K562 (cell line): ENCODE results near the gene TRABD2B. TPM values are rescaled to one million over a fixed set of nuclear protein-coding genes. Genes with fewer than 3 reads are reported as not detected.

Source experiments
- ATAC-seq: fragments of 200-7000 bp; cut with Tn5 transposase; 3 replicates; pipeline ENCODE4 v1.9.1; 2020; ENCODE audit warnings: moderate library complexity
- BruUV-seq: library from RNA; stranded (reverse); fragments of 400-500 nt; replicated peaks from 2 replicates; lab custom pipeline; 2021; lab: Mats Ljungman, UMichigan
- CTCF ChIA-PET: fragments of 300-600 bp; formaldehyde crosslinking; extraction: SDS; loops from one replicate; lab custom pipeline; 2021; ENCODE audit warnings: low intra/inter-chr PET ratio; lab: Yijun Ruan, JAX
- POLR2A ChIA-PET: fragments of 300-600, 350-650 bp; sonication (Branson Sonifier 250); formaldehyde crosslinking; extraction: SDS; loops from one replicate; lab custom pipeline; 2021; ENCODE audit warnings: antibody characterized with exemption, inconsistent platforms; lab: Yijun Ruan, JAX
- DNase-seq, 4 experiments: peaks; one replicate each; pipeline versions ENCODE4 v3.0.0 to v3.0.0-alpha.2; 2011 to 2018; ENCODE audit warnings: low spot score in 3 of 4, mixed read lengths in 3 of 4; ENCODE audit errors: extremely low read depth in 1 of 4
- FAIRE-seq: peaks from 2 replicates; lab custom pipeline; 2011; peaks lifted over from hg19 to GRCh38; lab: Jason Lieb, UNC
- H2AFZ ChIP-seq: 2 replicates; pipeline ENCODE4 v1.6.0; 2011; ENCODE audit warnings: low read depth, low read length, control low read depth, inconsistent platforms
- H3K27ac ChIP-seq: fragments of 200-600 bp; 3 replicates; pipeline ENCODE4 v1.8.0; 2011; ENCODE audit warnings: low read depth, mild to moderate bottlenecking, control low read depth, inconsistent platforms, low read length, moderate library complexity, mixed read lengths; ENCODE audit errors: extremely low read depth
- H3K27me3 ChIP-seq, 2 experiments: fragments of 300-600 bp in 1 of 2; 2 replicates in 1 of 2; 3 replicates in 1 of 2; pipeline versions ENCODE4 v1.6.0 to v1.8.0; 2011; ENCODE audit warnings: inconsistent platforms in 2 of 2, low read length in 2 of 2, mild to moderate bottlenecking in 1 of 2, mixed read lengths in 1 of 2, moderate library complexity in 1 of 2; ENCODE audit not compliant: control insufficient read depth in 2 of 2, insufficient read depth in 2 of 2
- H3K36me3 ChIP-seq: fragments of 300-600 bp; 3 replicates; pipeline ENCODE4 v1.8.0; 2011; ENCODE audit warnings: mild to moderate bottlenecking, low read length, inconsistent platforms; ENCODE audit not compliant: control insufficient read depth, insufficient read depth
- H3K4me1 ChIP-seq, 2 experiments: fragments of 200-600 bp in 1 of 2; replicated peaks in 1 of 2; 2 replicates in 1 of 2; 3 replicates in 1 of 2; pipeline versions ENCODE4 v1.5.1 to v1.8.0; 2011; ENCODE audit warnings: inconsistent platforms in 2 of 2, low read length in 2 of 2, mild to moderate bottlenecking in 1 of 2, mixed read lengths in 1 of 2, moderate library complexity in 1 of 2; ENCODE audit not compliant: control insufficient read depth in 2 of 2, insufficient read depth in 2 of 2
- H3K4me2 ChIP-seq: 2 replicates; pipeline ENCODE4 v1.6.1; 2011; ENCODE audit warnings: low read length, control low read depth, inconsistent platforms, mixed read lengths; ENCODE audit not compliant: insufficient read depth
- H3K4me3 ChIP-seq: fragments of 200-600 bp; sonication (generic), shearing (Covaris generic); 2 replicates; pipeline ENCODE4 v1.5.1; 2016; ENCODE audit warnings: control low read depth, inconsistent platforms
- H3K79me2 ChIP-seq: fragments of 200-600 bp; 3 replicates; pipeline ENCODE4 v1.8.0; 2011; ENCODE audit warnings: low read length, inconsistent platforms; ENCODE audit not compliant: control insufficient read depth, insufficient read depth
- H3K9ac ChIP-seq, 2 experiments: 2 replicates each; pipeline versions ENCODE4 v1.6.0 to v1.6.1; 2011; ENCODE audit warnings: low read depth in 2 of 2, low read length in 2 of 2, control low read depth in 1 of 2, inconsistent platforms in 1 of 2, mild to moderate bottlenecking in 1 of 2, mixed read lengths in 1 of 2; ENCODE audit not compliant: insufficient read depth in 1 of 2
- H3K9me1 ChIP-seq: one replicate; pipeline ENCODE4 v1.6.0; 2011; ENCODE audit warnings: inconsistent platforms, mild to moderate bottlenecking, low read length, moderate library complexity; ENCODE audit not compliant: control insufficient read depth, insufficient read depth
- H3K9me3 ChIP-seq: replicated peaks from 2 replicates; pipeline ENCODE4 v1.5.1; 2011; ENCODE audit warnings: low read depth, low read length, inconsistent platforms; ENCODE audit not compliant: control insufficient read depth, insufficient read depth
- H4K20me1 ChIP-seq: replicated peaks from 2 replicates; pipeline ENCODE4 v1.6.1; 2011; ENCODE audit warnings: low read length, inconsistent platforms, mixed read lengths; ENCODE audit not compliant: control insufficient read depth, insufficient read depth
- DPF2 ChIP-seq: fragments of 450-650 bp; IDR thresholded peaks from 2 replicates; pipeline ENCODE4 v1.6.1; 2016
- FOXK2 ChIP-seq, 2 experiments: fragments of 450-650 bp; IDR thresholded peaks in 1 of 2; conservative IDR thresholded peaks in 1 of 2; 2 replicates each; pipeline ENCODE4 v1.6.1; 2016; ENCODE audit warnings: low read depth in 2 of 2, mild to moderate bottlenecking in 1 of 2
- ZFP30 ChIP-seq: fragments of 250-450 bp; sonication (Bioruptor Pico); IDR thresholded peaks from 2 replicates; pipeline ENCODE4 v1.8.0; 2022; ENCODE audit warnings: moderate library complexity, mild to moderate bottlenecking, inconsistent platforms, borderline replicate concordance
- WGBS: fragments of 100-300 bp; shearing (Covaris generic); methylation state at CpG from one replicate; pipeline ENCODE4 v1.1.6; 2016; ENCODE audit warnings: low coverage, mixed read lengths; ENCODE audit not compliant: insufficient coverage; ENCODE audit errors: missing lambda C conversion rate; 5-methylcytosine and 5-hydroxymethylcytosine counted together
- in situ Hi-C: fragments of 300-500 bp; cut with MboI; formaldehyde crosslinking; loops from 4 replicates; pipeline ENCODE4 v1.15.0; 2018; ENCODE audit warnings: inconsistent platforms, mixed read lengths
- intact Hi-C: fragments of 100-400 bp; cut with micrococcal nuclease; formaldehyde crosslinking; loops from 2 replicates; pipeline ENCODE4 v1.14.2; 2022
- polyA plus RNA-seq, 8 experiments: library from polyadenylated mRNA; depleted of rRNA in 4 of 8; stranded (reverse) in 5 of 8; unstranded in 3 of 8; fragments of >200 nt; fragmentation: Nextera tagmentation in 2 of 8; fragmentation: Illumina TruSeq in 1 of 8; extraction: Ambion mirVana in 2 of 8; extraction: Trizol in 1 of 8; gene quantifications; 2 replicates each; pipeline versions ENCODE4 v1.2.1 to v1.2.3, GENCODE V29; 2011 to 2014; ENCODE audit warnings: inconsistent platforms in 1 of 8, missing spikeins in 1 of 8
- total RNA-seq, 7 experiments: library from RNA; depleted of rRNA in 6 of 7; stranded (reverse); fragments of >200 nt in 6 of 7; fragmentation: Illumina TruSeq in 2 of 7; extraction: Trizol in 2 of 7; gene quantifications; 2 replicates each; pipeline versions ENCODE4 v1.2.1 to v1.2.3, GENCODE V29; 2011 to 2021; ENCODE audit warnings: low replicate concordance in 1 of 7

TRABD2B gene
- total and polyA plus RNA-seq, 9 of the 15 experiments (the other 6 are each of a cell fraction or from before 2014, with no cell fraction given) = not detected

GRCh38 chr1:47745715-47746609, 251.2 kb downstream of the TRABD2B start:
- Histone ChIP-seq H3K4me1 (no peaks in the 10 kb centered on the region), H3K9me1 (no peaks in the 10 kb centered on the region), H3K4me3 (no peak overlapping the region), H3K4me2 (no peak overlapping the region), H2AFZ (no peak overlapping the region), H3K79me2 (no peaks in the 10 kb centered on the region), H3K27ac (no peak overlapping the region), H4K20me1 (no peaks in the 10 kb centered on the region), H3K9me3 (no peaks in the 10 kb centered on the region), H3K36me3 (no peaks in the 10 kb centered on the region), H3K9ac (no peak overlapping the region), H3K27me3 (no peaks in the 10 kb centered on the region; a peak in 1 of 5 replicates)
- in situ Hi-C loops (no loop called here), intact Hi-C loops (no loop called here)
- FAIRE-seq (no peak), DNase-seq (no peak), ATAC-seq (no peak)
- TF ChIP-seq ZFP30 (CRISPR knock-in tag) = no peak
- POLR2A ChIA-PET = no interaction called here
- 0% methylated on average over 8 of the region's 8 CpGs for WGBS
- CTCF ChIA-PET = interaction anchor here (0.6 kb wide), 1 partner anchor 336 kb away, joined by 3 read pairs; no protein-coding TSS in a partner anchor
- no TSS peak for BruUV-seq

- WGBS = 0% methylated on average over 7 of the region's 9 CpGs
- no peaks in the 10 kb centered on the region for H3K9me3 ChIP-seq
- H3K4me2 ChIP-seq = no peak overlapping the region
- no peak for DNase-seq
- H3K9ac ChIP-seq = no peak overlapping the region
- ChIA-PET CTCF (no interaction called here), POLR2A (interaction anchor here (0.6 kb wide), 1 partner anchor 35 kb away, joined by 3 read pairs; no protein-coding TSS in a partner anchor)
- no peak overlapping the region for H3K27ac ChIP-seq
- H3K4me1 ChIP-seq = no peaks in the 10 kb centered on the region
- in situ Hi-C loops (no loop called here), intact Hi-C loops (no loop called here)
- no TSS peak for BruUV-seq
- H3K9me1 ChIP-seq = no peaks in the 10 kb centered on the region
- no peaks in the 10 kb centered on the region for H3K79me2 ChIP-seq
- H2AFZ ChIP-seq = no peak overlapping the region
- H3K27me3 ChIP-seq = no peaks in the 10 kb centered on the region
- no peak for ATAC-seq
- no peaks in the 10 kb centered on the region for H3K36me3 ChIP-seq
- H4K20me1 ChIP-seq = no peaks in the 10 kb centered on the region
- TF ChIP-seq DPF2 = no peak
- no peak for TF ChIP-seq FOXK2 (conservative IDR thresholded peaks at IDR 0.05 in 1 of 2, IDR thresholded peaks at IDR 0.05 in 1 of 2; ENCODE audit: low read depth in 2 of 2)
- no peak for FAIRE-seq
- no peak overlapping the region for H3K4me3 ChIP-seq
These were observed 254.1 kb downstream of the TRABD2B start for GRCh38 chr1:47742890-47743760.
